H7 (cell line): ENCODE measurements around the gene TEP1. TPM values are rescaled to one million over a fixed set of nuclear protein-coding genes. Genes with fewer than 3 reads are reported as not detected.

ENCODE experiments used
- DNase-seq: peaks from one replicate; pipeline ENCODE4 v3.0.0; 2012
- H3K27me3 ChIP-seq: 2 replicates; pipeline ENCODE4 v1.6.0; 2011; ENCODE audit warnings: mild to moderate bottlenecking, low read length; ENCODE audit not compliant: control insufficient read depth, insufficient read depth
- H3K36me3 ChIP-seq: replicated peaks from 2 replicates; pipeline ENCODE4 v1.5.1; 2011; ENCODE audit warnings: low read length; ENCODE audit not compliant: control insufficient read depth, insufficient read depth
- H3K4me3 ChIP-seq: 2 replicates; pipeline ENCODE4 v1.5.1; 2011; ENCODE audit warnings: low read depth, mild to moderate bottlenecking, control low read depth, low read length, moderate library complexity; ENCODE audit not compliant: insufficient read depth
- total RNA-seq: library from RNA; depleted of rRNA; stranded (reverse); fragments of >200 nt; shearing (Covaris generic); gene quantifications from 2 replicates; pipeline ENCODE4 v1.2.3, GENCODE V29; 2014

The TEP1 gene
- total RNA-seq, 1 experiment from 2014 or later, result 10.5 TPM

GRCh38 chr14:20440882-20441281, 27.6 kb upstream of the TEP1 start:
- H3K27me3 ChIP-seq, result no peaks in the 10 kb centered on the region; the same call in 1 of the 2 replicates
- no peak for DNase-seq
- H3K36me3 ChIP-seq, result peaks cover 2% of the 10 kb centered on the region; the same call in 1 of the 2 replicates
- H3K4me3 ChIP-seq, result no peak overlapping the region

- Histone ChIP-seq H3K36me3 (no peaks in the 10 kb centered on the region), H3K27me3 (no peaks in the 10 kb centered on the region; the same call in 1 of the 2 replicates), H3K4me3 (no peak overlapping the region)
- no peak for DNase-seq
Observed at GRCh38 chr14:20440465-20440864, 27.2 kb upstream of the TEP1 start.

- H3K27me3 ChIP-seq, result no peaks in the 10 kb centered on the region; the same call in 1 of the 2 replicates
- DNase-seq, result no peak
- no peak overlapping the region for H3K4me3 ChIP-seq
- no peaks in the 10 kb centered on the region for H3K36me3 ChIP-seq
Observed at GRCh38 chr14:20438664-20439063, 25.4 kb upstream of the TEP1 start.

GRCh38 chr14:20436363-20436755, 23.1 kb upstream of the TEP1 start:
- no peak for DNase-seq
- H3K4me3 ChIP-seq, result no peak overlapping the region
- H3K27me3 ChIP-seq, result no peaks in the 10 kb centered on the region; the same call in 1 of the 2 replicates
- no peaks in the 10 kb centered on the region for H3K36me3 ChIP-seq

- Histone ChIP-seq H3K27me3 (no peaks in the 10 kb centered on the region; the same call in 1 of the 2 replicates), H3K4me3 (peak within 1 kb of the TSS; percentile 17; the same call in 1 of the 2 replicates), H3K36me3 (no peaks in the 10 kb centered on the region)
- DNase-seq, result no peak
Observed at GRCh38 chr14:20435582-20436362, 22.5 kb upstream of the TEP1 start, which contains the start of gene KLHL33. KLHL33 (minus strand) TSS chr14:20436166; CDS start chr14:20435811, 355 bp downstream.

DNA sequence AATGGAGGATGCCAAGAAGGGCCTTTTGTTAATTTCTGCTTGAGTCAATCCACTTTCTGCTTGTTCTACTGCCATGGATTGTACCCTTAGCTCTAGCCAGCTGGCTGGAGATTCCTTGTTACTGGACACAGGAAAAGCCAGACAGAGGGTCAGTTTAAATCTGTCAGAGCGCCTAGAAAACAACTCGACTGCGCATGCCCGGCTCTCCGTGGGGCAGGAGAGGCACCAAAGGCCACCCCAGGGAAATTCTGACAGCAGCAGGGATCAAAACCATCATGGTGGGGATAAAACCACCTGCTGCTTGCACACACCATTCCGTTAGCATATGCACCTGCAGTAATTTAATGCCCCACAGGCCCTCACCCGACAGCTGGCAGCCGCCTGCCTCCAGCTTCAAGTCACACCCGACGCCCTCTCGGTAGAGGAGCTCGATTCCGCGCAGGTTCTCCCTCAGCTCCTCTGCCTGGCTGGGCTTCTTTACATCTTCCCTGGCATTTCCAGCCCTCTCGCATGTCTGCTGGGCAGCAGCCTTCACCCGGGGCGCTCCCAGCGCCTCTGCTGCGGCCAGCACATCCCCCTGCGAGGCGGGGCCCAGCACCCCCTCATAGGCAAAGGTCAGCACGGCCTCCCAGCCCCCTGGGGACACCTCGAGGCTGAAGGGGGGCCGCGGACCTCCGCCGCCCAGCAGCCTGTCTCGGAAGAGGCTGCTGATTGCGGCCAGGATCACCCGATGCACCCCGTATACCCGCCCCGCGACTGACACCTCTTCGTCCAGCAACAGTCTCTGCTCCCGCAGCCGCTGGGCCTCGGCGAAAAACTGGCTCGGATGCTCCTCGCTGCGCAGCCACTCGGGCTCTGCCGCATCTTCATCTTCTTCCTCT, 21.6 kb upstream of the TEP1 start:
- peak; percentile 77 for DNase-seq
- Histone ChIP-seq H3K27me3 (no peaks in the 10 kb centered on the region; the same call in 1 of the 2 replicates), H3K4me3 (peak overlapping the region; percentile 17; the same call in 1 of the 2 replicates), H3K36me3 (no peaks in the 10 kb centered on the region)

DNA sequence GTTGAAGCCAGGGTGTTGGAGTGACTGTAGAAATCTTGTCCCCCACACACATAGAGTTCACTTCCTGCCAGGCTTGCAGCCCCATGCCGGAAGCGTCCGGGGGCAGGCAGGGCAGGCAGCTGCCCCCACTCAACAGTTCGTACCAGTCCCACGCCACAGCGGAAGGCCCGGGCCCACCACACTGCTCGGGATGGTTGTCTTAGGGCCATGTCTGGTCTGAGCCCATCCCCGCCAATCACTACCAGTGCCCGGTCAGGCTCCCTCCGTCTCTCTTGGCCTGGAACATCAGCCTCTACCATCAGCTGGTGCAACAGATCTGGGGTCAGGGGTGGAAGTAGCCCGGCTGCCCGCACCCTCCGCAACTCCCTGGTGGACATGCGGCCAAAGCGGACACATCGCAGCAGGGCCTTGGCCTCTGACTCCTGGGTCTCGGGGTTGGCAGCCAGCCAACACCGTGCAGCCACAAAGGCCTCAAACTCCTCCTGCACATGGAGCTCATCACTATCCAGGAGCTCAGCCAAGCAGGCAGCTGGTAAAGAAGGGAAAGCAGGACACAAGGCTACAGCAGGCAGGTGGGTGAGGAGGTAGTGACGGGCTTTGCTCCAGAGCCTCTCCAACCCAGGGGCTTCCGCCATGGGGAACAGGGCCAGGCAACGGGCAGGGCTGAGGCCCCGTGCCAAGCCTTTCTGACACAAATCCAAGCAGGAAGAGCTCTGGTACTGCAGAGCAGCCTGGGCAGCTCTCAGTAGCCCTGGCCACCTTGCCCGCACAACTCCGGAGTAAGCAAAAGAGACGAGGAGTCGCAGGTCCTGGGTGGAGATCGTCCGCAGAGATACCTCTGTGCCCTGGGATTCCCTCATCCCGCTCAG, 16.7 kb upstream of the TEP1 start:
- Histone ChIP-seq H3K36me3 (no peaks in the 10 kb centered on the region), H3K27me3 (no peaks in the 10 kb centered on the region)

DNA sequence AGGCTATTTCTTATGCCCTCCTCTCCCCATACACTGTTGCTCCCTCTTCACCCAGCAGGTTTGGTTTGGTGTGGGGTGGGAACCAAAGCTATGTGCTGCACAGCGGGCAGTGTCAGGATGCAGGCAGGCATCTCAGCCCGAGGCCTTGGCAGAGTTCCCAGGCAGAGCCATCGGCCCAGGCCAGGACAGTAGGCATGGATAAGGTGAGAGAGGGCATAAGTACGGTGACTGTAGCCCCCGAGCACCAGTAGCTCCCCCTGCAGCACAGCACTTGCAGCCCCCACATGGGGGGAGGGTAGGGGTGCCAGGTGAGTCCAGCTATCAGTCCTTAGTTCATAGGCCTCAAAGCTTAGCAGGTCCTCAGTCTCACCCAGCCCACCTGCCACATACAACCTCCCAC, 15.5 kb upstream of the TEP1 start:
- Histone ChIP-seq H3K27me3 (no peaks in the 10 kb centered on the region), H3K4me3 (no peak overlapping the region), H3K36me3 (no peaks in the 10 kb centered on the region)
- DNase-seq, result no peak

More for the DNA sequence above, 16.7 kb upstream of the TEP1 start:
- no peak for DNase-seq
- H3K4me3 ChIP-seq, result no peak overlapping the region

DNA sequence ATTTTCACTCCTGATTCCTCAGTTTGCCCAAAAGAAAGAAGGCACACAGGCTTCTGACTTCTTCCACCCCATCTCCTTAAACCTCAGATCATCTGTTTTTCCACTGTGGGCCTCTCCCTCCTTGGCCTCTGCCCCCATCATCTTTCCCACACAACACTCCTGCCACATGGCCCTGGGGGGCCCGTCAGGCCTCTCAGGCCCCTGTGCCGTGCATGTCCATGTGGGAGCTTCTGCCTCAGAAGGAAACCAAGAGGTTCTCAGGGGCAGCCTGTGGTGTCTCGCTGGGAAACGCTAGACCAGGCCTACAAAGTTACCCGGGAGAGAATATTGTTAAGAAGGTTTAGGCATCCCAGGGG, 14.7 kb upstream of the TEP1 start:
- no peak for DNase-seq
- Histone ChIP-seq H3K27me3 (no peaks in the 10 kb centered on the region), H3K4me3 (no peak overlapping the region), H3K36me3 (no peaks in the 10 kb centered on the region)

DNA sequence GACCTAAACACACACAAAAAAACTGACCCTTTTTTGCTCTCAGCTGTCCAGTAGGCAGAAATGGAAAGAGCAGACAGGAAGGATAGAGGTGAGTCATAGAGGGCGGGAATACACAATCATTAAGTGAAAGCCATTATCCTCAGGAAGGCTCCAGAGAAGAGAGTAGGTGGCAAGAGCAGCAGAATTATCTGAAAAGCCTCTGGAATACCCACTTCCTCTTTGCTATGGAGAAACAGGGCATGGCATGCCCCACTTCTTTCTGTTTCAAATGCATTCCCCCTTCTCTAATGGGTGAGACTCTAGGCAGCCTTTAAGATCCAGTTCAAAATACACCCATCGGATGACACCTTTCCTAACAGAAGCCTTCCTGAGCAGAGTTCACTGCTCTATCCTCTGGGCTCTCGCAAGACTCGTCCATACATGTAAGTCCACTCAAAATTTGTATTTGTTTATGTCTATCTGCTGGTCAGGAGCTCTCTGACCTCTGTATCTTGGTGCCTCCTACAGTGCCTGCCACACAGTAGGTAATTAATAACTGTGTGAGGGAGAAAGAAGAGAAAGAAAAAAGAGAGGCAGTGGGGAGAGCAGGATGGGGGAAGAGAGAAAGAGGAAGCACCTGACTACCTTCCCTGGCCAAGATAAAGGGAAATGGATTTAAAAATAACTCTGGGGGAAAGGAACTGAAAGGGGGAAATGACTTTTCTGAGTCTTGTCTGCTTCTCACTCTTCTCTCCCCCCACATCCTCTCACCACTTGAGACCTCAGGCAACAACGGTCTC, 14.1 kb upstream of the TEP1 start:
- Histone ChIP-seq H3K27me3 (no peaks in the 10 kb centered on the region), H3K36me3 (no peaks in the 10 kb centered on the region), H3K4me3 (no peak overlapping the region)
- no peak for DNase-seq

- H3K36me3 ChIP-seq, result no peaks in the 10 kb centered on the region
- H3K27me3 ChIP-seq, result no peaks in the 10 kb centered on the region
- DNase-seq, result no peak
- no peak overlapping the region for H3K4me3 ChIP-seq
Observed at GRCh38 chr14:20424851-20425250, 11.6 kb upstream of the TEP1 start.

- no peak for DNase-seq
- Histone ChIP-seq H3K27me3 (no peaks in the 10 kb centered on the region), H3K36me3 (no peaks in the 10 kb centered on the region), H3K4me3 (no peak overlapping the region)
Observed at GRCh38 chr14:20422886-20423285, 9.6 kb upstream of the TEP1 start.

DNA sequence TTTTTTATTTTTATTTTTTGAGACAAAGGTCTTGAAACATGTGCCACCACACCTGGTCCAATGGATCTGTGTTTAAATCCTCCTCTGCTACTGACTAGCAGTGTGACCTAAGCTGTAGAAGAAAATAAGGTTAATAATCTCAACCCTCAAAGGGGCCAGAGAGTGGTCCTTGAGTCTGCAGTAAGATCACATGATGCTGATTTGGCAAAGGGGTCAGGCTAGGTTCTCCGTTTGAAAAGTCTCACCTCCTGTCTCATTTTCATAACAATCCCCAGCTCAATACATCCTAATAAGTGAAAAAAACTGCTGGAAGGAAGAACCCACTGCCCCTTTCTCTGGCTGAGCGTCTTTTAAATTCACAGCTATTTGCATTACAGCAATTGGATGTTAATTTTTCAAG, 8.0 kb upstream of the TEP1 start:
- Histone ChIP-seq H3K4me3 (no peak overlapping the region), H3K36me3 (no peaks in the 10 kb centered on the region), H3K27me3 (no peaks in the 10 kb centered on the region)
- DNase-seq, result no peak
